ENCODE results near the gene TOM1L1. TPM values are rescaled to one million over a fixed set of nuclear protein-coding genes. Genes with fewer than 3 reads are reported as not detected.

The TOM1L1 gene
- total and polyA plus RNA-seq, 2 of the 8 experiments (the other 6 are each of a cell fraction or from before 2014, with no cell fraction given): 47.0 to 60.8 TPM

- no peak for TF ChIP-seq KDM4A (IDR thresholded peaks at IDR 0.05; ENCODE audit: low read depth, low read length, severe bottlenecking)
- TF ChIP-seq BCL11A (IDR thresholded peaks at IDR 0.05; ENCODE audit: low read depth in 2 of 2, low read length in 2 of 2): no peak
- no peak for TF ChIP-seq POU5F1 (IDR thresholded peaks at IDR 0.05; ENCODE audit: low read depth, low read length)
These were observed 6.0 kb downstream of the TOM1L1 start (continued) for GRCh38 chr17:54906683-54907082.
